K562 (cell line): Measurements from ENCODE around the gene MPDZ. TPM values are rescaled to one million over a fixed set of nuclear protein-coding genes. Genes with fewer than 3 reads are reported as not detected.

Experiments used
- BCLAF1 ChIP-seq, 2 experiments: fragments of 450-650 bp in 1 of 2; IDR thresholded peaks; 2 replicates each; pipeline ENCODE4 v1.6.1; 2011 to 2017; ENCODE audit warnings: low read depth in 2 of 2, antibody characterized with exemption in 1 of 2, borderline replicate concordance in 1 of 2, low read length in 1 of 2, mild to moderate bottlenecking in 1 of 2, mixed read lengths in 1 of 2; ENCODE audit not compliant: control insufficient read depth in 1 of 2
- BRD4 ChIP-seq: fragments of 200-600 bp; sonication (generic); IDR thresholded peaks from 2 replicates; pipeline ENCODE4 v1.6.1; 2017; ENCODE audit warnings: inconsistent platforms
- ELK3 ChIP-seq: fragments of 450-650 bp; formaldehyde crosslinking; IDR thresholded peaks from 2 replicates; pipeline ENCODE4 v1.4.0; 2020; ENCODE audit warnings: mild to moderate bottlenecking
- ETS1 ChIP-seq: conservative IDR thresholded peaks from 2 replicates; pipeline ENCODE4 v1.6.1; 2011; ENCODE audit warnings: low read depth, mild to moderate bottlenecking, low read length; ENCODE audit not compliant: control insufficient read depth
- FOSL1 ChIP-seq: fragments of 200-800 bp; sonication (Bioruptor generic); conservative IDR thresholded peaks from 2 replicates; pipeline ENCODE4 v1.6.1; 2016; ENCODE audit warnings: missing genetic modification characterization, missing compliant biosample characterization
- FOXJ2 ChIP-seq: fragments of 200-800 bp; sonication (Bioruptor generic); IDR thresholded peaks from 2 replicates; pipeline ENCODE4 v1.6.1; 2016; ENCODE audit warnings: missing genetic modification characterization, missing compliant biosample characterization
- HIVEP1 ChIP-seq: fragments of 250-450 bp; sonication (Bioruptor Pico); IDR thresholded peaks from 2 replicates; pipeline ENCODE4 v1.4.0; 2020; ENCODE audit warnings: mild to moderate bottlenecking
- HMGXB4 ChIP-seq: sonication (generic); formaldehyde crosslinking; IDR thresholded peaks from 2 replicates; pipeline ENCODE4 v1.8.1; 2023; ENCODE audit warnings: mild to moderate bottlenecking, missing genetic modification reagents
- IFI16 ChIP-seq: fragments of 250-450 bp; sonication (Bioruptor Pico); IDR thresholded peaks from 2 replicates; pipeline ENCODE4 v2.1.2; 2022; ENCODE audit warnings: mild to moderate bottlenecking, inconsistent platforms
- KLF13 ChIP-seq: fragments of 450-650 bp; IDR thresholded peaks from 2 replicates; pipeline ENCODE4 v1.6.1; 2016; ENCODE audit warnings: missing genetic modification characterization, low read depth, mild to moderate bottlenecking, missing compliant biosample characterization, moderate library complexity, borderline replicate concordance
- RBM14 ChIP-seq: fragments of 200-400 bp; formaldehyde crosslinking; IDR thresholded peaks from 2 replicates; pipeline ENCODE4 v1.6.1; 2018; ENCODE audit warnings: low read depth, mild to moderate bottlenecking, low read length, moderate library complexity, borderline replicate concordance; ENCODE audit not compliant: insufficient read depth
- SREBF2 ChIP-seq: sonication (generic); formaldehyde crosslinking; IDR thresholded peaks from 2 replicates; pipeline ENCODE4 v1.4.0; 2020; ENCODE audit warnings: mild to moderate bottlenecking, missing genetic modification reagents
- TAF7 ChIP-seq: fragments of 450-650 bp; IDR thresholded peaks from 2 replicates; pipeline ENCODE4 v1.6.1; 2016; ENCODE audit warnings: missing genetic modification characterization, missing compliant biosample characterization
- TCFL5 ChIP-seq: fragments of 250-450 bp; sonication (Bioruptor Pico); conservative IDR thresholded peaks from 2 replicates; pipeline ENCODE4 v1.6.1; 2021; ENCODE audit warnings: mild to moderate bottlenecking, moderate library complexity, matching md5 sums
- ZBTB17 ChIP-seq: fragments of 450-650 bp; formaldehyde crosslinking; IDR thresholded peaks from 2 replicates; pipeline ENCODE4 v1.4.0; 2020; ENCODE audit warnings: mild to moderate bottlenecking
- ZNF263 ChIP-seq: sonication (generic); formaldehyde crosslinking; IDR thresholded peaks from 2 replicates; pipeline ENCODE4 v1.8.0; 2022; ENCODE audit warnings: mild to moderate bottlenecking, missing genetic modification reagents, borderline replicate concordance
- ZNF639 ChIP-seq, 2 experiments: fragments of 200-800 bp in 1 of 2; sonication (Bioruptor generic) in 1 of 2; sonication (generic) in 1 of 2; formaldehyde crosslinking in 1 of 2; IDR thresholded peaks in 1 of 2; conservative IDR thresholded peaks in 1 of 2; 2 replicates each; pipeline versions ENCODE4 v1.5.0 to v1.6.1; 2016 to 2020; ENCODE audit warnings: missing compliant biosample characterization in 1 of 2, missing genetic modification characterization in 1 of 2, missing genetic modification reagents in 1 of 2
- polyA plus RNA-seq, 8 experiments: library from polyadenylated mRNA; depleted of rRNA in 4 of 8; stranded (reverse) in 5 of 8; unstranded in 3 of 8; fragments of >200 nt; fragmentation: Nextera tagmentation in 2 of 8; fragmentation: Illumina TruSeq in 1 of 8; extraction: Ambion mirVana in 2 of 8; extraction: Trizol in 1 of 8; gene quantifications; 2 replicates each; pipeline versions ENCODE4 v1.2.1 to v1.2.3, GENCODE V29; 2011 to 2014; ENCODE audit warnings: inconsistent platforms in 1 of 8, missing spikeins in 1 of 8
- total RNA-seq, 7 experiments: library from RNA; depleted of rRNA in 6 of 7; stranded (reverse); fragments of >200 nt in 6 of 7; fragmentation: Illumina TruSeq in 2 of 7; extraction: Trizol in 2 of 7; gene quantifications; 2 replicates each; pipeline versions ENCODE4 v1.2.1 to v1.2.3, GENCODE V29; 2011 to 2021; ENCODE audit warnings: low replicate concordance in 1 of 7
- TF ChIP-seq, protein P1 (sequence below): fragments of 450-650 bp; formaldehyde crosslinking; IDR thresholded peaks from 2 replicates; pipeline ENCODE4 v1.4.0; 2022; ENCODE audit warnings: missing genetic modification characterization

Gene MPDZ
- total and polyA plus RNA-seq, 9 of the 15 experiments (the other 6 are each of a cell fraction or from before 2014, with no cell fraction given), result 3.9 to 13.2 (median 5.7) TPM

DNA sequence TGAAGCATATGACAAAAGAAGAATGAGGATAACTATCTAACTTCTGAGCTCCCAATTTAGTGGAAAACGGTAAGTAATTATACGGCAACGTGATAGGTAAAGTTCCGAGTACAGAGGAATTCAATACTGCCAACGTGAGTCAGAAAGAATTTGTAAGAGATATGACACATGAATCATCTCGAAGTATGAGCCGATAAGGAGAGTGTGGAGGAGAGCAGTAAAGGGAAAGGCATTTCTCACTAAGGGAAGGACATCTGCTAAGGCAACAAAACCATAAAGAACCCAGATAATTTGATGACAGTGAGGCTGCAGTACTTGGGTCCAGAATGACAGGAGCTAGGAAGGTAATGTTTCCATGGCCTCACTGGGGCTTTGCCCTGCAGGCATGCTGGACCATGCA, 11.0 kb downstream of the MPDZ start (continued):
- TF ChIP-seq TCFL5 (CRISPR knock-in tag), result no peak
- TF ChIP-seq ZNF639 (CRISPR knock-in tag; conservative IDR thresholded peaks at IDR 0.05 in 1 of 2, IDR thresholded peaks at IDR 0.05 in 1 of 2), result no peak
- no peak for TF ChIP-seq TAF7 (tag)
- TF ChIP-seq HMGXB4 (CRISPR knock-in tag), result no peak
- TF ChIP-seq FOXJ2 (tag), result no peak
- no peak for TF ChIP-seq BRD4
- TF ChIP-seq ELK3 (CRISPR knock-in tag), result no peak
- TF ChIP-seq, protein P1, sequence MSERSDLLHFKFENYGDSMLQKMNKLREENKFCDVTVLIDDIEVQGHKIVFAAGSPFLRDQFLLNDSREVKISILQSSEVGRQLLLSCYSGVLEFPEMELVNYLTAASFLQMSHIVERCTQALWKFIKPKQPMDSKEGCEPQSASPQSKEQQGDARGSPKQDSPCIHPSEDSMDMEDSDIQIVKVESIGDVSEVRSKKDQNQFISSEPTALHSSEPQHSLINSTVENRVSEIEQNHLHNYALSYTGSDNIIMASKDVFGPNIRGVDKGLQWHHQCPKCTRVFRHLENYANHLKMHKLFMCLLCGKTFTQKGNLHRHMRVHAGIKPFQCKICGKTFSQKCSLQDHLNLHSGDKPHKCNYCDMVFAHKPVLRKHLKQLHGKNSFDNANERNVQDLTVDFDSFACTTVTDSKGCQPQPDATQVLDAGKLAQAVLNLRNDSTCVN (CRISPR knock-in tag), result no peak
- TF ChIP-seq ETS1, result no peak
- TF ChIP-seq FOSL1 (tag), result peak; percentile 91
- TF ChIP-seq IFI16 (CRISPR knock-in tag), result no peak
- no peak for TF ChIP-seq SREBF2 (CRISPR knock-in tag)
- no peak for TF ChIP-seq KLF13 (tag)
- no peak for TF ChIP-seq ZNF263 (CRISPR knock-in tag)
- no peak for TF ChIP-seq BCLAF1 (IDR thresholded peaks at IDR 0.05; ENCODE audit: borderline replicate concordance in 1 of 2, control insufficient read depth in 1 of 2, low read depth in 2 of 2, low read length in 1 of 2)
- no peak for TF ChIP-seq RBM14
- TF ChIP-seq HIVEP1 (CRISPR knock-in tag), result no peak
- no peak for TF ChIP-seq ZBTB17 (CRISPR knock-in tag)
